ENCODE results near the gene GLRA1. TPM values are rescaled to one million over a fixed set of nuclear protein-coding genes. Genes with fewer than 3 reads are reported as not detected.

Gene GLRA1
- total RNA-seq, 1 experiment from 2014 or later, result not detected

GRCh38 chr5:151952238-151952637 lies 27.6 kb upstream of the GLRA1 start:
- intact Hi-C loops (cut with micrococcal nuclease; ENCODE audit: unreplicated experiment) (no loop called here), in situ Hi-C loops (cut with HindIII; ENCODE audit: low pct_unique_long_range_greater_than_20kb, low sequenced_read_pairs) (no loop called here)
- ChIA-PET POLR2A (no interaction called here), CTCF (no interaction called here)
- no peaks in the 10 kb centered on the region for H3K9me3 ChIP-seq (ENCODE audit: control insufficient read depth, insufficient read depth, low read depth, low read length)
- TF ChIP-seq TCF7L2 (IDR thresholded peaks at IDR 0.05; ENCODE audit: low read depth, low read length) (no peak), REST (IDR thresholded peaks at IDR 0.05; ENCODE audit: insufficient read depth in 1 of 2, low read depth in 2 of 2, low read length in 1 of 2) (no peak), CTCF (IDR thresholded peaks at IDR 0.05) (no peak), POLR2AphosphoS5 (IDR thresholded peaks at IDR 0.05; ENCODE audit: low read depth, low read length) (no peak), SIN3A (IDR thresholded peaks at IDR 0.05; ENCODE audit: borderline replicate concordance, insufficient read depth, low read depth, low read length) (no peak)
- no peaks in the 10 kb centered on the region for H3K4me1 ChIP-seq (ENCODE audit: control insufficient read depth, insufficient read depth, low read length)
- peaks cover 2% of the 10 kb centered on the region; the same call in 1 of the 2 replicates for H3K27me3 ChIP-seq (ENCODE audit: control insufficient read depth, insufficient read depth, low read length)
- H3K36me3 ChIP-seq (ENCODE audit: control insufficient read depth, insufficient read depth, low read length), result no peaks in the 10 kb centered on the region
- ATAC-seq (no peak), DNase-seq (ENCODE audit: low read depth, low spot score) (no peak)
- no TSS peak for BruUV-seq (replicated peaks)
- no peak overlapping the region for H3K4me3 ChIP-seq (ENCODE audit: low read depth in 2 of 2, low read length in 2 of 2)
- no peak overlapping the region for H3K27ac ChIP-seq (ENCODE audit: low read length)

- Histone ChIP-seq H3K27me3 (ENCODE audit: control insufficient read depth, insufficient read depth, low read length) (peaks cover 2% of the 10 kb centered on the region; the same call in 1 of the 2 replicates), H3K27ac (ENCODE audit: low read length) (no peak overlapping the region), H3K36me3 (ENCODE audit: control insufficient read depth, insufficient read depth, low read length) (no peaks in the 10 kb centered on the region), H3K4me3 (ENCODE audit: low read depth in 2 of 2, low read length in 2 of 2) (no peak overlapping the region), H3K9me3 (ENCODE audit: control insufficient read depth, insufficient read depth, low read depth, low read length) (no peaks in the 10 kb centered on the region), H3K4me1 (ENCODE audit: control insufficient read depth, insufficient read depth, low read length) (no peaks in the 10 kb centered on the region)
- no TSS peak for BruUV-seq (replicated peaks)
- no peak for ATAC-seq
- no peak for DNase-seq (ENCODE audit: low read depth, low spot score)
- CTCF ChIA-PET, result no interaction called here
- no peak for TF ChIP-seq CTCF (IDR thresholded peaks at IDR 0.05)
- TF ChIP-seq POLR2AphosphoS5 (IDR thresholded peaks at IDR 0.05; ENCODE audit: low read depth, low read length), result no peak
- no peak for TF ChIP-seq SIN3A (IDR thresholded peaks at IDR 0.05; ENCODE audit: borderline replicate concordance, insufficient read depth, low read depth, low read length)
- TF ChIP-seq TCF7L2 (IDR thresholded peaks at IDR 0.05; ENCODE audit: low read depth, low read length), result no peak
- no peak for TF ChIP-seq REST (IDR thresholded peaks at IDR 0.05; ENCODE audit: insufficient read depth in 1 of 2, low read depth in 2 of 2, low read length in 1 of 2)
- in situ Hi-C loops (cut with HindIII; ENCODE audit: low pct_unique_long_range_greater_than_20kb, low sequenced_read_pairs), result no loop called here
- POLR2A ChIA-PET, result no interaction called here
- intact Hi-C loops (cut with micrococcal nuclease; ENCODE audit: unreplicated experiment), result no loop called here
These were observed 26.1 kb upstream of the GLRA1 start for GRCh38 chr5:151950706-151951105.
